AG09309 (cell line): Measurements from ENCODE around the gene FAM76B.

Source experiments
- DNase-seq: peaks from one replicate; pipeline ENCODE4 v3.0.0-alpha.2; 2010; ENCODE audit warnings: low read depth
- H3K4me3 ChIP-seq: 2 replicates; pipeline ENCODE4 v1.5.1; 2011; ENCODE audit warnings: mild to moderate bottlenecking, low read depth, low read length, moderate library complexity; ENCODE audit not compliant: control insufficient read depth
- TF ChIP-seq, protein P1 (sequence below): IDR thresholded peaks from 2 replicates; pipeline ENCODE4 v1.5.1; 2011; ENCODE audit warnings: mild to moderate bottlenecking, low read depth, low read length, inconsistent platforms; ENCODE audit not compliant: insufficient read depth, control insufficient read depth; ENCODE audit errors: missing control alignments

Gene FAM76B

DNA sequence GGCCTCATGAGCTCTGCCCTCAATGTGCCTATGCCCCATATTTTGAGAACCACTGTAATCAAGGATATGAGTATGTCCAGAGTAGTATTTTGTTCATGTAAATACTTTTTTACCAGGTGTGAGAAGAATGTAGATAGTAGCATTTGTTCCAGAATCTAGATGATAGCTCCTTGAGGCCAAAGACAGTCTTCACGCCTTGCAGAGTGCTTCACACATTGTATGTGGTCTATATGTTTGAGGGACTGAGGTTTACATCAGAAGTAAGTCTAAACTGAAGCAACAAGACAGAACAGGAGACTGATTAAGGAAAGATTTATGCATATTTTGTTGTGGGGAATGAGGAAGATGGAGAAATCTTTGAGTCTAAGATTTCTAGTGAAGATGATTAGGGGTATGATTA lies 13.2 kb upstream of the FAM76B start:
- DNase-seq, result no peak
- no peak overlapping the region for H3K4me3 ChIP-seq
- TF ChIP-seq, protein P1, sequence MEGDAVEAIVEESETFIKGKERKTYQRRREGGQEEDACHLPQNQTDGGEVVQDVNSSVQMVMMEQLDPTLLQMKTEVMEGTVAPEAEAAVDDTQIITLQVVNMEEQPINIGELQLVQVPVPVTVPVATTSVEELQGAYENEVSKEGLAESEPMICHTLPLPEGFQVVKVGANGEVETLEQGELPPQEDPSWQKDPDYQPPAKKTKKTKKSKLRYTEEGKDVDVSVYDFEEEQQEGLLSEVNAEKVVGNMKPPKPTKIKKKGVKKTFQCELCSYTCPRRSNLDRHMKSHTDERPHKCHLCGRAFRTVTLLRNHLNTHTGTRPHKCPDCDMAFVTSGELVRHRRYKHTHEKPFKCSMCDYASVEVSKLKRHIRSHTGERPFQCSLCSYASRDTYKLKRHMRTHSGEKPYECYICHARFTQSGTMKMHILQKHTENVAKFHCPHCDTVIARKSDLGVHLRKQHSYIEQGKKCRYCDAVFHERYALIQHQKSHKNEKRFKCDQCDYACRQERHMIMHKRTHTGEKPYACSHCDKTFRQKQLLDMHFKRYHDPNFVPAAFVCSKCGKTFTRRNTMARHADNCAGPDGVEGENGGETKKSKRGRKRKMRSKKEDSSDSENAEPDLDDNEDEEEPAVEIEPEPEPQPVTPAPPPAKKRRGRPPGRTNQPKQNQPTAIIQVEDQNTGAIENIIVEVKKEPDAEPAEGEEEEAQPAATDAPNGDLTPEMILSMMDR, result no peak

DNA sequence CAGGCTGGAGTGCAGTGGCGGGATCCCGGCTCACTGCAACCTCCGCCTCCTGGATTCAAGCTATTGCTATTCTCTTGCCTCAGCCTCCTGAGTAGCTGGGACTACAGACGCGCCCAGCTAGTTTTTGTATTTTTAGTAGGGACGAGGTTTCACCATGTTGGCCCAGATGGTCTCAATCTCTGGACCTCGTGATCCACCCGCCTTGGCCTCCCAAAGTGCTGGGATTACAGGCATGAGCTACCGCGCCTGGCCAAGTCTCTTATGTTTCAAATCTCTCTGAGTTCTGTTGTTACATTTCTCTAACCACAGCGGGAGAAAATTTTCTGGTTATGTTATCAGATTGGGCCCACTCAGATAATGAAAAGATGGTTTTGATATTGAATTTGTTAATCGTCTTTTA lies 10.9 kb upstream of the FAM76B start:
- no peak for DNase-seq
- no peak overlapping the region for H3K4me3 ChIP-seq
- TF ChIP-seq, protein P1, result no peak

DNA sequence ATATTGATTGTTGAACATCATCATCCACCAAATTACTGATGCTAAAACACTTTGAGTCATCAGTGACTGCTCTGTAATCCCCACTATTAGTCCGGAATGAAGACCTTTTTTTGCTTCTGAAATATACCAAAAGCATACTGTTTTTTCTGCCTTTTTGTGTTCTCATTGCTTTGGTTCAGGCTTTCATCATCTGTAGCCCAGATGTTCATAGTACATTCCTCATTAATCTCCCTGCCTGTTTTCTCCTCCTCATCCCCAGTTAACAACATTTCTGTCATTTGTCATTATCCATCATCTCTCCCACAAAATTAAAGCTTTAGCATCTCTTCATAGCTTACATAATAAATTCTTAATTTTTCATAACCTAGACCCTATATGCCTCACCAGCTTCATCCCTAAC lies 10.0 kb upstream of the FAM76B start:
- DNase-seq, result no peak
- no peak overlapping the region for H3K4me3 ChIP-seq
- TF ChIP-seq, protein P1, result no peak

DNA sequence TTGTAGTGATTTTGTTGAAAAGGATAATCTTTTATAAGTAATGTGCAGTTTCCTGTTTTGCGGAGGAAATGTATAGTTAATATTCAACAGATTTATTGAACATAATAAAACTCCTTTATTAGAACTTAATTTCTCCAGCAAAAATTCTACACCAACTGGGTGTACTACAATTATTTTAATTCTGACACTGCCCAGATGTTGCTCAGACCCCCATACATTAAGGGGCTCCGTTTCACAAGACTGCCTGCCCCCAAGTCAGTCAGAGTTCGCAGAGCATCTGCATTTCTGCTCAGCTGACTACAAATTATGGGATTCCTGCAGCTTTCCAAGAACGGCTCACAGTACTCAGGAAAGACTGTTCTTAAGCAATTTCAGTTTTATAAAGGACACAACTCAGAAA lies 6.9 kb upstream of the FAM76B start:
- TF ChIP-seq, protein P1, result no peak
- no peak overlapping the region for H3K4me3 ChIP-seq
- DNase-seq, result no peak

DNA sequence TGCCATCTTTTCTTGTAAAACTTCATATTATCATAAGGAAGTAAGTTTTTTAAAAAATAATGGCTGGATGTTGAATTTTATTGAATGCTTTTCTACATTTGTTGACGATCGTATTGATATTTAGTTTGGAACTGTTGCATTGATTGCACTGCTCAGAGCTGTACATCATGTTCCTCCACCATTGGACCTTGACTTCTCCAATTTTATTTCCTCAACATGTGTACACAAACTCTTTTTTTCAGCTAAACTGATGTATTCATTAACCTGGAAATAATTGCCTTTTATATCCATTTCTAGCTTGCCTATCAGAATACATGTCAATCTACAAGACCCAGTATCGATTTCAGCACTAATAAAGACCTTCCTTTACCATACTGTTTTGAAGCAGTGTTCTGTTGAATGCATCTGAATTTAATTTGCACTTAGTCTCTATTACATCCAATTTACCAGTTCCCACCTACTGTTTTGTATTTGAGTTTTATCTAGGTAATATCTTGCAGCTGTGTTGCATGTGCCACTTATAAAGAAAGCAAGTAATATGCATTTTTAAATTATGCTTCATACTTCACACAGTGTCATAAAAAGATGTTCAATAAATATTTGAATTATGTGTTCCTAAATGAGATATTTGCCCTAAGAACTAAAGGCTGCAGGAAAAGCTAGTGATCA lies 6.2 kb upstream of the FAM76B start:
- DNase-seq, result no peak
- TF ChIP-seq, protein P1, result no peak
- H3K4me3 ChIP-seq, result no peak overlapping the region

DNA sequence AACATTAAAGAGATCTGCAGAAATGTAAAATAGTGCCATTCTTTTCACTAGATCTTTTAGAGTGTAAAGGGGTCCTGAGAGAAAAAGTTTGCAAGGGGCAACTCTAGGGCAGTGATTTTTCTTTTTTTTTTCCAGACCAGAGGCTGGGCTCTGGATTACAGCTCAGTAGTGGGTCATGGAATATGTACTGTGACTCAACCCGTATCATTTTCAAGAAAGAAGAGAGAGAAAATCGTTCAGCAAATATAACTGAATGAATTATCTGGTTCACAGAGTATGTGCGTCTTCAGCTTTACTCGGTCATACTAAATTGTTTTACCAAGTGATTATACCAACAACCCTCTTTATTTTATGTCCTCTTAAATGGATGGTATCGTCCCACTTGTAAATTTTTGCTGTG lies 4.5 kb upstream of the FAM76B start:
- no peak for DNase-seq
- TF ChIP-seq, protein P1, result no peak
- no peak overlapping the region for H3K4me3 ChIP-seq
